ENCODE measurements around the gene APOL2. TPM values are rescaled to one million over a fixed set of nuclear protein-coding genes. Genes with fewer than 3 reads are reported as not detected.
A peak's percentile ranks its signal among the peaks of the same experiment; 100 is the strongest.
"Not testable (repeated sequence)": the region's sequence is repeated elsewhere in the genome, so short reads cannot be mapped to it uniquely, and the experiment has no call there.

APOL2 gene
- polyA plus RNA-seq, 1 donor (not counting 4 experiments of a cell fraction or from before 2014, with no cell fraction given), result 8.9 TPM

- Histone ChIP-seq H3K4me1 (ENCODE audit: control insufficient read depth, extremely low read depth, insufficient read depth, low read length) (no peaks in the 10 kb centered on the region), H3K27me3 (ENCODE audit: control insufficient read depth, extremely low read depth, insufficient read depth, low read length) (no peaks in the 10 kb centered on the region), H3K79me2 (ENCODE audit: control insufficient read depth, insufficient read depth, low read length) (no peaks in the 10 kb centered on the region), H4K20me1 (ENCODE audit: control insufficient read depth, extremely low read depth, insufficient read depth, low read length) (no peaks in the 10 kb centered on the region), H3K9me3 (ENCODE audit: control insufficient read depth, low read depth, low read length) (no peaks in the 10 kb centered on the region), H2AFZ (ENCODE audit: control insufficient read depth, low read length) (peak overlapping the region; percentile 22), H3K4me3 (ENCODE audit: control insufficient read depth in 2 of 3, extremely low read depth in 1 of 3, insufficient read depth in 2 of 3, low read depth in 1 of 3, low read length in 3 of 3) (peak overlapping the region; percentile 20 to 66 (median 52)), H3K9me1 (ENCODE audit: control insufficient read depth, extremely low read depth, insufficient read depth, low read length) (no peaks in the 10 kb centered on the region), H3K9ac (ENCODE audit: control insufficient read depth, extremely low read depth, insufficient read depth, low read length) (no peak overlapping the region), H3K27ac (ENCODE audit: control insufficient read depth, insufficient read depth, low read length) (no peak overlapping the region), H3K36me3 (ENCODE audit: control insufficient read depth in 2 of 2, extremely low read depth in 1 of 2, insufficient read depth in 2 of 2, low read length in 2 of 2) (no peaks in the 10 kb centered on the region), H3K4me2 (ENCODE audit: control insufficient read depth, extremely low read depth, insufficient read depth, low read depth, low read length) (peak overlapping the region; percentile 83)
- peak; percentile 56 for FAIRE-seq
- no peak for DNase-seq (ENCODE audit: low read depth, low spot score)
- TF ChIP-seq, protein P1, sequence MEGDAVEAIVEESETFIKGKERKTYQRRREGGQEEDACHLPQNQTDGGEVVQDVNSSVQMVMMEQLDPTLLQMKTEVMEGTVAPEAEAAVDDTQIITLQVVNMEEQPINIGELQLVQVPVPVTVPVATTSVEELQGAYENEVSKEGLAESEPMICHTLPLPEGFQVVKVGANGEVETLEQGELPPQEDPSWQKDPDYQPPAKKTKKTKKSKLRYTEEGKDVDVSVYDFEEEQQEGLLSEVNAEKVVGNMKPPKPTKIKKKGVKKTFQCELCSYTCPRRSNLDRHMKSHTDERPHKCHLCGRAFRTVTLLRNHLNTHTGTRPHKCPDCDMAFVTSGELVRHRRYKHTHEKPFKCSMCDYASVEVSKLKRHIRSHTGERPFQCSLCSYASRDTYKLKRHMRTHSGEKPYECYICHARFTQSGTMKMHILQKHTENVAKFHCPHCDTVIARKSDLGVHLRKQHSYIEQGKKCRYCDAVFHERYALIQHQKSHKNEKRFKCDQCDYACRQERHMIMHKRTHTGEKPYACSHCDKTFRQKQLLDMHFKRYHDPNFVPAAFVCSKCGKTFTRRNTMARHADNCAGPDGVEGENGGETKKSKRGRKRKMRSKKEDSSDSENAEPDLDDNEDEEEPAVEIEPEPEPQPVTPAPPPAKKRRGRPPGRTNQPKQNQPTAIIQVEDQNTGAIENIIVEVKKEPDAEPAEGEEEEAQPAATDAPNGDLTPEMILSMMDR (optimal IDR thresholded peaks at IDR 0.05 in 1 of 3, IDR thresholded peaks at IDR 0.05 in 1 of 3, conservative IDR thresholded peaks at IDR 0.05 in 1 of 3; ENCODE audit: extremely low read depth in 1 of 3, insufficient read depth in 2 of 3, low read length in 3 of 3), result no peak
- TF ChIP-seq EZH2 (IDR thresholded peaks at IDR 0.05; ENCODE audit: low read length), result no peak
- dilution Hi-C loops (cut with MboI; ENCODE audit: extremely low pct_ligation_motif_present, low sequenced_read_pairs), result no loop called here
These were observed 14.5 kb upstream of the APOL2 start for GRCh38 chr22:36253523-36254490.

DNA sequence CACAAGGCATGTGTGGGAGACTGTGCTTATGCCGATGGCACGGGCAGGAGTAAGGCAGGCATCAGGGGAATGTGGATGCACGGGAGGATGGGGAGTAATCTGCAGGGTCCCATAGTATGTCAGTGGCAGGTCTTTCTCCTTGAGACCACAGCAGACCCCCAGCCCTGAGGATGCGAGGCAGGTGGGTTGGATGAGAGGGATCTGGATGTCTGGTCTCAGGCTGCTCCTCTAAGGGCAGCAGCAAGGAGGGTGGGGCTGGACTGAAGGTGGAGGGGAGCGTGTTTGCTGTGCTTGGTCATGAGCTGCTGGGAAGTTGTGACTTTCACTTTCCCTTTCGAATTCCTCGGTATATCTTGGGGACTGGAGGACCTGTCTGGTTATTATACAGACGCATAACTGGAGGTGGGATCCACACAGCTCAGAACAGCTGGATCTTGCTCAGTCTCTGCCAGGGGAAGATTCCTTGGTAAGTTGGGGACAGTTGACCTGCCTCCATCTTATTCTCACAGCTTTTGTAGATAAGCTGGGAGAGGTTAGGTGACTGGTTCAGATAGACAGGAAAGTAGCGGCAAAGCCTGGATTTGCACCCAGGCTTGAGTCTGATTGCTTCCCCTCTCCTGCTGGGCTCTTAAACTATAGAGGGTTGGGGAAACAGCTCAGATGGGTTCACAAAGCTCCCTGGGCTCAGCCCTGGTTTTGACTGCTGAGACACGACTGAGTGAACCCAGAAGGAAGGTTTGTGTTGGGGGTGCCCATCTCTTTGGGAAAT lies 13.6 kb upstream of the APOL2 start, which contains the start of gene APOL1:
APOL1 (plus strand) TSS at position 380 of the 769 bp plus-strand sequence. CDS start 1,823 bp downstream, outside the sequence.
- Histone ChIP-seq H3K4me2 (ENCODE audit: control insufficient read depth, extremely low read depth, insufficient read depth, low read depth, low read length) (peak within 1 kb of the TSS; percentile 83), H3K4me1 (ENCODE audit: control insufficient read depth, extremely low read depth, insufficient read depth, low read length) (no peaks in the 10 kb centered on the region), H3K27ac (ENCODE audit: control insufficient read depth, insufficient read depth, low read length) (no peak within 1 kb of the TSS), H3K27me3 (ENCODE audit: control insufficient read depth, extremely low read depth, insufficient read depth, low read length) (no peaks in the 10 kb centered on the region), H3K79me2 (ENCODE audit: control insufficient read depth, insufficient read depth, low read length) (no peaks in the 10 kb centered on the region), H2AFZ (ENCODE audit: control insufficient read depth, low read length) (peak within 1 kb of the TSS; percentile 87), H3K9me1 (ENCODE audit: control insufficient read depth, extremely low read depth, insufficient read depth, low read length) (no peaks in the 10 kb centered on the region), H3K36me3 (ENCODE audit: control insufficient read depth in 2 of 2, extremely low read depth in 1 of 2, insufficient read depth in 2 of 2, low read length in 2 of 2) (no peaks in the 10 kb centered on the region), H4K20me1 (ENCODE audit: control insufficient read depth, extremely low read depth, insufficient read depth, low read length) (no peaks in the 10 kb centered on the region), H3K9me3 (ENCODE audit: control insufficient read depth, low read depth, low read length) (no peaks in the 10 kb centered on the region), H3K9ac (ENCODE audit: control insufficient read depth, extremely low read depth, insufficient read depth, low read length) (peak within 1 kb of the TSS; percentile 6), H3K4me3 (ENCODE audit: control insufficient read depth in 2 of 3, extremely low read depth in 1 of 3, insufficient read depth in 2 of 3, low read depth in 1 of 3, low read length in 3 of 3) (peak within 1 kb of the TSS; percentile 20 to 66 (median 52))
- dilution Hi-C loops (cut with MboI; ENCODE audit: extremely low pct_ligation_motif_present, low sequenced_read_pairs), result no loop called here
- no peak for TF ChIP-seq EZH2 (IDR thresholded peaks at IDR 0.05; ENCODE audit: low read length)
- TF ChIP-seq, protein P1 (optimal IDR thresholded peaks at IDR 0.05 in 1 of 3, IDR thresholded peaks at IDR 0.05 in 1 of 3, conservative IDR thresholded peaks at IDR 0.05 in 1 of 3; ENCODE audit: extremely low read depth in 1 of 3, insufficient read depth in 2 of 3, low read length in 3 of 3), result no peak
- FAIRE-seq (peak; percentile 59), DNase-seq (ENCODE audit: low read depth, low spot score) (no peak)

DNA sequence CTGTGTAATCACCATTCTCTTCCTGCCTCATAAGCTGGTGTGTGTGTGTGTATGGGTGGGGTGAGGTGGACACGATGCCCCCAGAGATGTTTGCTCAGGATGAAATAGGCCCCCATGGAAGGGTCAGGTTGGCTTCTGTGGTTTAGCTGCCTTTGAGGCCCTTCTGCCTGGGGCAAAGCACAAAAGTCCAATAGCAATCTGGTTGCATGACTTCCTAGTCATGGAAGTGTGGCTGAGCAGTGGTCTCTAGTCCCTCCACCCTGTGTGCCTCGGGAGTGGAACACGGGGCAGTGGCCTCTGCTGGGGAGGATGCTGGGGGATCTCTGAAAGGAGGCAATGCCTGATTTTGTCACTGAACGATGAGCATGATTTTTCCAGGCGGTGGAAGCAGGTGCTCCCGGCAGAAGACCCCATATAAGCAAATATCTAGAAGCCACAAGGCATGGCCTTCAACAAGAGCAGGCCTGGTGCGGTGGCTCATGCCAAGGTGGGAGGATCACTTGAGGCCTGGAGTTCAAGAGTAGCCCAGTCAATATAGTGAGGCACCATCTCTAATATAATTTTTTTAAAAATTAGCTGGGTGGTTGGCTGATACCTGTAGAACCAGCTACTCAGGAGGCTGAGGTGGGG lies 12.8 kb upstream of the APOL2 start:
- H3K79me2 ChIP-seq (ENCODE audit: control insufficient read depth, insufficient read depth, low read length); H4K20me1 ChIP-seq (ENCODE audit: control insufficient read depth, extremely low read depth, insufficient read depth, low read length); H3K4me3 ChIP-seq (ENCODE audit: control insufficient read depth in 2 of 3, extremely low read depth in 1 of 3, insufficient read depth in 2 of 3, low read depth in 1 of 3, low read length in 3 of 3); H3K36me3 ChIP-seq (ENCODE audit: control insufficient read depth in 2 of 2, extremely low read depth in 1 of 2, insufficient read depth in 2 of 2, low read length in 2 of 2); H3K27me3 ChIP-seq (ENCODE audit: control insufficient read depth, extremely low read depth, insufficient read depth, low read length); H3K9me3 ChIP-seq (ENCODE audit: control insufficient read depth, low read depth, low read length); dilution Hi-C loops (cut with MboI; ENCODE audit: extremely low pct_ligation_motif_present, low sequenced_read_pairs); H3K4me1 ChIP-seq (ENCODE audit: control insufficient read depth, extremely low read depth, insufficient read depth, low read length); H3K9me1 ChIP-seq (ENCODE audit: control insufficient read depth, extremely low read depth, insufficient read depth, low read length); H3K4me2 ChIP-seq (ENCODE audit: control insufficient read depth, extremely low read depth, insufficient read depth, low read depth, low read length); H2AFZ ChIP-seq (ENCODE audit: control insufficient read depth, low read length); H3K9ac ChIP-seq (ENCODE audit: control insufficient read depth, extremely low read depth, insufficient read depth, low read length); FAIRE-seq; H3K27ac ChIP-seq (ENCODE audit: control insufficient read depth, insufficient read depth, low read length); DNase-seq (ENCODE audit: low read depth, low spot score): not testable (repeated sequence)

Measured in keratinocyte (primary cell).